NCI-H2081 treated with DMSO at 0.1 percent for 48 hours (cell line): ENCODE data around the gene KIAA0825.

ENCODE experiments used
- DNase-seq: peaks from one replicate; lab custom pipeline; 2025; lab: John Stamatoyannopoulos, UW

KIAA0825 gene

DNA sequence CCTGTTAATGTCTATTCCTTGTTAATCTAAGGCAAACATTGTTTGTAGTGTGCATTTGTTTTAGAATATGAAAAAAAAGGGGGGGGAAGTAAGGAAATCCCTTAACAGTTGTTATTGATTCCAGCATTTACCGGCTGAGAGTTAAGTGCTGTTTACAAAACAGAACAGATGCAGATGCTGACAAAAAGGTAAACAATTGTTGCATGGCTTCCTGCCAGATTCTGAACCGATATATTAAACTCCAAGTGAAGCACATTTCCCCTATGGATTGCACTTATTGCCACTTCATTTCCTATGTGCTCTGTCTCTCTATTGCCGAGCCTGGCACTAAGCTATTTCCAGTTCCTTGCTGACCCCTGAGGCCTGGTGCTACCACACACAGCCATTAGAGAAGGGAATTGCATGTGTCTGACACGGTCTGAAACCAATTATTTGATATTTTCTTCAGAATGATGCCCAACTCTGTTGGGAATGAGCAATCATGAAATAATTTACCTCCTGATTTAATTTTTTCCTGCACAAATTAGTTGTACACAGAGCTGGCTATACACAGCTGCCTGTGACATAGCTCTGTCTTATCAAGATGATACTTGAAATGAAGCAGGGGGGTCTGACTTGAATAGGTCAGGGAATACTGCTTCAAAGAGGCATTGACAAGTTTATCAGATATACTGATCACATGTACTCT, 109.8 kb downstream of the KIAA0825 start:
- no peak for DNase-seq

DNA sequence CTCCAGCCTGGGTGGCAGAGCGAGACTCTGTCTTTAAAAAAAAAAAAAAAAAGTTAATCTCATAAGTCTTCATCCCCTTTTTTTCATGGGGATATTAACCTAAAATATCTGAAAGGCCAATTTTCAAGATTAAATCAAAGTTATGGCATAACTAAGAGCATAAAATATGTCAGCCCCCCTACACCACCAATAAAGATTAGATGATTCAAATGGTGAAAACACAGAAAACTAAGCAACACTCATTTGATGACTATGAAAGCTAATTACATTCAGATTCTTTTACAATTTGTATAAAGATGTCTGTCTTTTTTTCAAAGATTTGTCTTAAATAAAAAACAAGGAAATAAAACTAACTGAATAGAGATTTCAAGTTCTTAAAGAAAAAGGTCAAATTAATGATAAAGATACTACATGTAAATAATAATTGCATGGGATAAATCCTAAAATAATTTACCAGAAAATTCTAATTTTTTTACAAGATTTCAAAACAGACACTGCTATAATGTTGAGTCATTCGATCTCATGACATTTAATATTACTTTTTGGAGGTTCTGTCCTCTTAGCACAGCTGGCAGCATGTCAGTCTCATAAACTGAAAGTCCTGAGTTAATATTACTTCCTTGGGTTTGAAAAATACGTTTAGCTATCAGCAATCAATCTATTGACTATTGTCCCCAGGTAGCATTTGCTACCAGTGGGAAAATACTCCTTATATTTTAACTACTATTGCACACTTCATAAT, 112.9 kb downstream of the KIAA0825 start:
- no peak for DNase-seq

DNA sequence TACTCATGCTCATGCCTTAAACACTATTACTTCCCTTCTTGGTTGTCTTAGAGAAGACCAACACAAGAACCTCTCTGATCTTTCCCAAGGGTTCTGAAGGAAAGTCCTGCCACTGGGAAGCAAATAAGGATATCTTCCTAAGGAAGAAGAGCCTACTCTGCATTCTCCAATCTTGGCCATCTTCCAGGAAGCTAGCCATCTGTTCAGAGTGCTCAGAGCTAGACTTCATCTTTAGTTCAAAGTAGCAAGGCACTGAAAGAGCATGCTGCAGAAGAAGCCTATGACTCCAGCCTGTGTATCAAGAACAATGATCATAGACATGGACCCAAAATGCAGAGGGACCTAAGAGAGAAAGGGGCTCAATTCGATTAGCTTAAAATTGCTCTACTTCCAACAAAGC, 114.7 kb downstream of the KIAA0825 start:
- DNase-seq: no peak

DNA sequence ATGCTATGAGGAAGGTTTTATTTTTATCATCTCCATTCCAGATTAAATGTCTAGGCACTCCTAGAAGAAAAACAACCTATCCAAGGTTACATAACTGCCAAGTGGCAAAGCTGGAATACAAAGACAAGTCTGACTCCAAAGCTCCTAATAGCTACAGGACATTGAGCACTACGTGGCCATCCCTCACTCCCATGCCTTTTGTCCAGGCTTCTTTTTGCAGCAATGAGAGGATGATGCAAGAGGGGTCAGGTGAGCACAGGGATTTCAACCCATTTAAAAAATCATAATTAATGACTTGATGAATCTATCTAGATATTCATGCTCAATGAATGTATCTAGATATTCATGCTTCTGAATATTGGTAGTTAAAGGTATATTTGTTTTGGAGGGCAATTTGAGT, 117.0 kb downstream of the KIAA0825 start:
- DNase-seq: no peak

DNA sequence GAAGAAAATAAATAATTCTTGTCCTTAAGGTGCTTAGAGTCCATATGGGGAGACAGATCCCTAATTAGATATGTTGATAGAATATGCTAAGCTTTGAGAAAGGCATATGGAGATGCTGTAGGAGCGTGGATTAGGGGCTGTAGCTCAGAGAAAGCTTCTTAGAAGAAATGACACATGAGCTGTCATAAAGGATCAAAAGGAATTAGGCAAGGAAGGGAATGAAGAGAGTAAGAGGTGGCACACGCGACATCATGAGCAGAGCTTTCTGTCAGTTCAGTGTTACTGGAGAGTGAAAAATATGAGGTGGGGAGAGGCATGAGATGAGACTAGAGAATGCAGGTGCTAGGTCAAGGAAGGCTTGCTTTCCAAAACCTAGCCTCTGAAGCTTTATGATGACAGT, 118.6 kb downstream of the KIAA0825 start:
- DNase-seq: no peak

DNA sequence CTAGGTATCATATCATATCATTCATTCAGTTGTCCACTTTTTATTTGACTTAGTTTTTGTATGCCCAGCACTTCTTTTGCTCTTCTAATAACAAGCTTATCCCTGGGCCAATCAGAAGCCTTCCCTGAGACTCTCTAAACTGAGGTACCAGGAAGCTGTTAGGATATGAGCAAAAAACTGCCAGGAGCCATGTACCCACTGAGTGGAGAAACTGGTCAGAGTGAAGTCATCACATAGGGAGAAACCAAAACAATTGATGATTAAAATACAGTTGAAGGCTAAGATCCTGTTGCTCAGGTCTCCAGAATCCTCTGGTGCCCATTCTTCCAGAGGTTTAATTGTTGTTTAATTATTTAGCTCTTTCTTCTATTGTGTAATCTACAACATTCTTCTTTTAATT, 120.2 kb downstream of the KIAA0825 start:
- DNase-seq: no peak

DNA sequence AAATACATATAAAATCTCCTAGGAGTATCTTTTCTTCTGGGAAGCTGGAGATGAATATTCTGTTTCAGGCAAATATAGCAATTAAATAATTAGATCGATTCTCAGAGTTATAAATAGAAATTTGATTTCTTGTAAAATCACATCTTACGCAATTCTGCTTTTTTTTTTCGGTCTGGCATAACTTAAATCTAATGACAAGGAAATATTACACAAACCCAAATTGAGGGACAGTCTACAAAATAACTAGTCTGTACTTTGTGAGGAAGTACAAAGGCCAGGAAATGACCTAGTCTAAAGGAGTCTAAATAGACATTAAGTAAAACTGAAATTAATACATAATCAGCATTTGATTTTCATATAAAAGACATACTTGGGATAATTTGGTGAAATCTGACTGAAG, 133.3 kb downstream of the KIAA0825 start:
- DNase-seq: no peak

DNA sequence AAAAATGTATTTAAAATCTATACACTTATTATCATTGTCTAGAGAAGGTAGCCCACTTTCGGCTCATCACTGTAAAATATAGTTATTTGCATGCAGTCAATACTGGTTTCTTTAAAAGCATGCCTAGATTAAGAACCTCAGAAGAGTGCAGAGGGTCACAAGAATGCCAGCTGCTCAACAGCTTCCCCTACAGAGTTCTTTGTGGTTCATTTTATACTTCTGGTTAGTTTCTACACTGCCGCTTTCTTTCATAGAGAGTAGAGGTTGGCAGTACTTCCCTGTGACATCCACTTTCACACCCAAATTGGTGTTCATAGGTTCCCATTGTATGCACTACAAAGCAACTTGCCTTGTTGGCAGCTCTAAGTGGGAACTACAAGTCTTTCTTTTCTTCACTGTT, 137.3 kb downstream of the KIAA0825 start:
- no peak for DNase-seq

DNA sequence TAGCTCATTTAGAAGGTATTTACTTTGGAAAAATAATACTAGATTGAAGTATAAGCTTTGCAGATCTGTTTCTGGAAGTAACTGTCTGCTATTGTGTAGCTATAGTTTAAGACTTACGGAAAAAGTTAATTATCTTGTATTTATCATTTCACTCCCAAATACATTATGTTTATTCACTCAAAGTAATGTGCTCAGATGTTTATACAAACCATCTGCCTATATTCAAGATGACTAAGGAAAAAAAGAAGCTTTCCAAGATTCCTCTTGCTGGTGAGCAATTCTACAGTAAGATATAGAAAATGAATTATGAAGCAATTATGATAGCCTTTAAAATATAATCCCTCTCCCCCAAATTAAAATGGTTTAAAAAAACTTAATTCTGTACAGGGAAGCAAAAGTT, 137.9 kb downstream of the KIAA0825 start:
- DNase-seq: no peak

DNA sequence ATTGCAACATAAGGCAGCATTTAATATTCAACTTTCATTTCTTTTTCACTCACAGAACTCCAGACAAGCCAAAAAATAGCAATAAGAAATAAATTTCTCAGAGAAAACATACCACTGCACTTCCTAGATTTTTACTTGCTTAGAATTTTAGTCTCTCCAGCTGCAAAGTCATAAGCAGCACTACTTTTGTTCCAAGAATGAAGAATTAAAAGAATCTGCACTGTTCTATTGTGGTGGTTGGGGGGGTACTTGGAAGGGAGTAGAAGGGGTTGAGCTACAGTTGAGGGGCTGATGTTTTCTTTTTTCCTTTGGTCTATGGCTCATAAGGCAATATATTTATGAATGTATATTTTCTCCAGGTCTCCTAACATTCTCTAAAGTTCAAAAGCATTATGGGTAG, 144.5 kb downstream of the KIAA0825 start:
- no peak for DNase-seq

DNA sequence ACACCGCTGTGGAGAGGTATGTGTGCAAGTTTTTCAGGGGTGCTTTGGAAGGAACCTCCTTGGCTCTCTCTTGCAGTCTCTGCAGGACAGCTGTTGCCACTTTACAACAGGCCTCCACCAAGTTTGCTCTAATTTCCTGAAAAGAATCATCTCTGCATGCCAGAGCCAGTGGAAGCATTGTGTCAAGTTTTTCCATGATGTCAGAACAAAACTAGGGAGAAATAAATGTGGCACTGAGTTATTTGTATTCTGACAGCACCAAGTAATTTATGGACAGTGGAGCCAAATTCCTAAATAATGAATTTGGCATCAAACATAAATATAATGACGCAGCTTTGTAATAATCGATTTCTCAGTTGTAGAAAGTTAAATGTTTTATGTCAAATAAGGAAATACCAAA, 146.9 kb downstream of the KIAA0825 start:
- no peak for DNase-seq

DNA sequence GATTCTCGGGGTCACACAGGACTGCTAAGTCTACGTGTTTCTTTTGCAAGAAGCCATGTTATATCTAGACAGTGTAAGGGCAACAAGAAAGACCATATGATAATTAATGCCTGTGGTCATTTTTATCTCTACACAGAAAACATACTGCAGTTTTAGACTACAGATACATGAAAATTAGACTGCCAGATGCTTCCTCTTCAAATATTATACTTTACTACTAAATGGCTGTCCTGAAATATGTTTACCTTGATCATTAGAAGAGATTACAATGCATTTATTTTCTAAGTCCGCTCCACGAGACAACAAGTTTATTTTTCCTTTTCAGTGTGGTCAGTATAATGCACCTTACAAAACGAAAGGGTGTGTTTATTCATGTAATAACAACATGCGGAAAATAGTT, 147.6 kb downstream of the KIAA0825 start:
- DNase-seq: no peak

DNA sequence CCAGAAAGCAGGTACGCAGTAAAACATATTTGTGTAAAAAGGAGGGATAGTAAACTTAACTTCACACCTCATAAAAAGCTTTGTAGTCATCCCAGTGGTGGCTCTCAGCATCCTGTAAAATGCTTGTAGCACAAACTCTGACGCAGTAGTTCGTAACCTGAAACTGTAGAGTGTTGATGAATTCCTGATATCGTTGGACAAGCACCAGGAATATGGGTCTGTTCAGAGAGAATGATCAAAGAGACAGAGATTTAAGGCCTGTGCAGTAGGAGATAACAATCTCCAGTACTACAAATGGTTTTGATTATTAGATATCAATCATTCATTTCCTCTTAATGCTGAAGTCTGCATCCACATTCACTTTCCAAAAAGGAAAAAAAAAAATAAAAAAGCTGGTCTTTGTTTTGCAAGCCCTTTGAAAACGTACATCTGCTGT, 148.5 kb downstream of the KIAA0825 start:
- DNase-seq: no peak

DNA sequence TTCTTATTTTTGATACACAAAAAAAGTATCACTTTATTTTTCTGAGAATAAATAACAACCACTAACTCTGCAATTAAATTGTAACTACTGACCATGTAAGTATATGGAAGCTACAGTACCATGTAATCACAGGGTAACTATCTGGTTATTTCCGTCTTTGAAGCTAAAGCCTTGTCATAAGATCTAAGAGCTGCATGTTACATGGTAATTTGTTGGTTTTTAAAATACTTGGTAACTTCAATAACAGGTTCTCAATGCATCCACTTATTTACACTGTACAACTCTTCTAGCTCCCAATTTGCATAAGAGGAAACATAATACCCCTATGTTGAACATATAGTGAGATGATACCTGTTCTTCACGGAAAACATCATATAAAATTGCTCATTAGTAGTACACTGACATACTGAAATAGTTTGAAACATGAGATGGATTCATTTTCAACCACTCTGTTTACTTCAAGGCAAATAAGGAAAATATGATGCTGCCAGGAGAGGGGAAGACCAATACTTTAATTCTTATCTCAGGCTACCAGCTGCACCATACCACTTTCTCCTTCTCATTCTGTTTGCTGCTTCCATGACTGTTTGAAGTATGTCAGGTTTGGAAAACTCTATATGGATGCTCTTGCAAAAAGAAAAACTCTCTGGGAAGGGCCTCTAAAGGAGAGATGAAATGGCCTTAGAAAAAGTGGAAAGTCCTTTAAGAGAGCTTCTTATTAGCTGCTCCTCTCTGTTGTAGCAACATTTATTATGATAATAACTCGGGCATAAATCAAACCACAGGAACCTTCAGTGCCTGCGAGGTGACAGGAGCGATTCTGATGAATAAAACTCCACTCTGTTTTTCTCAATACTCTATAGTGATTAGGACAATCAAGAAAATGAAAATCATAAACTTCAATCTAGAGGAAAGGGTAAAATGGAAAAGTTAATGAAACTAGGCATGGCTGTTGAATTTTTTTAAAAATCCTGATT, 150.2 kb downstream of the KIAA0825 start:
- DNase-seq: no peak

DNA sequence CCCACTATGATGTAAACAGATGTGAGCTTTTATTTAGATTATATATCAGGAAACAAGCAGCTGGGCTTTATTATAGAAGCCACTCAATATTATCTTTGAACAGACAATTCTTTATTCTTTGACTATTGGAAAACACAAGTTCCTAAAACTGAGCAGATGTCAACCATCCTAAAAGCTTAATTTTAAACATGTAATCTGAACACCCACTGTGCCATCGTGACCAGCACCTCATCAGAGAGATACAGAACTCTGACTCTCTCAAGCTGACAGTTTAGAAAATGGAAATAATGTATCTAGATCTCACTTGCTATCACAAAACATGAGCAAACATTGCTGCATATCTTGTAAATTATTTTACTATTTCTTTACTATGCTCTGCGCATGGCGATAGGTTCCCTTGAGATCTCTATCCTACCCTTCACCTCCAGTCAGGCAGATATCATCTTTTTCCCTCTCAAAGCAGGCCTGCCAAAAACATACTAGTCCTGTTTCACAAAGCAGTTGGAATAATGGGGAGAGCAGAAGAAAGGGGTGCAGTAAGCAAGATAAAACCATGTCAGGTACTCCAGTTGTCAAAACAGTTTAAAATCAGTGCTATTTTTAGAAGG, 151.0 kb downstream of the KIAA0825 start:
- DNase-seq: no peak

DNA sequence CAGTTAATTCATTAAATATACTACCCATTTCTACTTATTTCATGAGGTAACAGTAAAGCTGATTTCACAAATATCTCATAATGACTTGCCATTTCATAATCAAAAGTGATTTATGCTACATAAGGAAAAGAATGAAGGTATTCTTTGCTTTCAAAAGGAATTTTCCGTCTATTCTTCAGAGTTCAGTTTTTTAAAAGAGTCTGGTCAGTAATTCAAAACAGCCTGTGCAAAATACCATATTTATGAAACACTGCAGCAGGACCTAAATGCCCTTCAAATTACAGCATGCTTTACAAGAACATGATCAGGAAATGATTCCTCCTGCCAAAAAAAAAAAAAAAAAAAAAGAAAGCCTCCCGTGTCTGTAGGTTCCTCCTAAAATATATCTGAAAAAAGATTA, 154.7 kb downstream of the KIAA0825 start:
- DNase-seq: no peak

DNA sequence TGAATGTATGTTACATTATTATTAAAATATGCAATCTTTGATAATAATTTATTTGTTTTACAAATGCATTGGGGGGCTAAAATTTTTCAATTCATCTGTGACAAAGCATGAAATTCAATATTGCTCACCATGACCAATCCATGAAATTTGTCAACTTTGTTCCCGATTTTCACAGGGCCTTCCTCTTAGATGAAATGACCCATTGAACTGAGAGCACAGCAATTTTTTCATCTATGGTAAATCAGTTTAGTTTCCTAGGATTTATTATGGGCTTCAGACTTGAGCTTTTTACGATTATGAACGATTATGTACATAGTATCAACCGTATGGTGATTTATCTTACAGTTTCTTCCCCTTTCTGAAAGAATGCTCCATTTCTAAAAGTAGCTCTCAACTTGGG, 157.3 kb downstream of the KIAA0825 start:
- DNase-seq: no peak

DNA sequence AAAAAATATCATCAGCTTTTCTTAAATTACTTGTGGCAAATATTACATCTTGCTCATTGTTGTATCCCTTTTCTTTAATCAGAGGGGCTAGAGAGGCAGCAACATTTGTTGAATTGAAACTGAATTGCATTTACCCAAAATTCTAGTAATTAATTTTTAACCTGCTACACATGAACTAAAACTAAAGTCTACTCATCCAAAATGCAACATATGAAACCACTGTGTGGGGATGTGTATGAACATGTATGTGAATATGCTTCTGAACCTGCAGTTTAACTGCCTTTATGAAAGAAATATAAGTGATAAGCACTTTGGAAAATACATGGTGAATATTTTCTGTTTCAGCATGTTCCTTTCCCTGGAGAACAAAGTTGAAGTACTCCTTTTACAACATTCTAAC, 158.5 kb downstream of the KIAA0825 start:
- DNase-seq: no peak

DNA sequence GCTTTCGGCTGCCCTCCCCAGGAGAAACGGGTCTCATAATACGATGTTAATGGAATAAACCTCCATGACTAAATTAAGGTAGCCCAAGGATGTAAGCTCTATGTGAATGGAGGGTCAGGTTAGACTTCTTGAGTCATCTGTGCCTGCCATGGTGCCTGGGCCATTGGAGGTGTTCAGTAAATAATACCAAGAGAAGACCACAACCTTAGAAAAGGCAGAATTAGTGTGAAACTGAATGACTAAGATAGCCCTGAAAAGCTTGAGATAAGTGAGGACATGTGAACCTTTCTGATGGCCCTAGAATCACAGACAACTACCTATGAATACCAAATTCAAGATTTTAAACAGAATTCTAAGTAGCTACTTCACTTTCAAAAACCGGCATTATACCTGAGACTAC, 160.6 kb downstream of the KIAA0825 start:
- no peak for DNase-seq

DNA sequence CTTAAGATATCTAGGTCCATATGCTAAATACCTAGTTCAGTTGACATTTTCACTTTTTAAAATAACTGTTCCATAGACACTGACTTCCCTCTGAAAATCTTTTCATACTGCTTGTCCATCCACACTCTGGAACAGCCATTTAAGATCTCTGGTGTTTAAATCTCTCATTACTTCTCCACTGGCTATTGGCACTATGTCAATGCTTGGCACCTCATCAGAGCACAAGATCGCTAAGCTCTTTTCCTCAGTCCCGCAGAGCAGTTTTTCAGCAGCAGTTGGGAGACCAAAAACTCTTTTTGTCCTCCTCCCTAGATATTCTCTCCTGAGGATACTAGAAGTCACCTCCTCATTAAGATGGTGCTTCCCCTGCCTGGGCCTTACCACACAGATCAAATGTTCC, 172.7 kb downstream of the KIAA0825 start:
- no peak for DNase-seq

DNA sequence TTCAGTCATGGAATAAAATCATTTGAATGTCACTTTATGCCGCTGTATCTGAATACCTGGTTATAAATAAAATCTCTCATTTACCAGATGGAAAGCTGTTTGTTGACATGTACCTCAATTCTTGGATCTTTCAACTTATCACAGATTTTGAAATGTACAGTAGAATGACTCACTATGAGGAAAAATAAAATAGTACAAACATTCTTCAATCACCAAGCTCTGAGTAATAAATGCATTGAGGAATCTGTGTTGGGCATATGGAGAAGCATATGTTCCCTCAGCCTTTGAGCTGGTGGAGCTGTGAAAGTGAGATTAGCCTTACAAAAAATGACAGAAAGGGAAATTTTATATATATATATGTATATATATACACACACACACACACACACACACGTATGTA, 175.4 kb downstream of the KIAA0825 start:
- DNase-seq: no peak

DNA sequence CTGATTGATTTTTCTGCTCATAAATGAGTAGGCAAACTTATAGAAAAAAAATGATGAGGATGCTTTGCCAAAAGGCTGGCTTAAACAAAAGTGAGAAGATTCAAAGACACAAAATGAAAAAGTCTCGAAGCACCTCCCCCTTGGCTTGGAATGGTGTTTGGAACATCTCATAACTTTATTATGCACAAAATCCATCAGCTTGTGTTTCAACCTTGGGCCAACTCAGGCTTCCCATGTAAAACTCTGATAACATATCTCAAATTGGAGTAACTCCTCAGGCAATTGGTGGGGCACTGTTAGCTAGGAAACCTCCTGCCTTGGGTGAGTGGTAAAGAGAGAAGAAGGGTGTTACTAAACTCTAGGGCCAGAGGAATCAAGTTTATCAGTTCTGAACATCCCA, 176.3 kb downstream of the KIAA0825 start:
- no peak for DNase-seq
